Measurements from ENCODE around the gene MACROH2A1.

The MACROH2A1 gene

GRCh38 chr5:135430135-135430437 is 31.1 kb upstream of the MACROH2A1 start:
- no peak for TF ChIP-seq EZH2phosphoT487 (IDR thresholded peaks at IDR 0.05; ENCODE audit: low read length)
- TF ChIP-seq EZH2 (optimal IDR thresholded peaks at IDR 0.05; ENCODE audit: low read depth, low read length) = no peak
- TF ChIP-seq CTCF (IDR thresholded peaks at IDR 0.05; ENCODE audit: low read length) = no peak
- H3K4me2 ChIP-seq (ENCODE audit: low read depth, low read length) = no peak overlapping the region
- no peak overlapping the region for H3K4me3 ChIP-seq (ENCODE audit: low read length)
- H3F3A ChIP-seq (ENCODE audit: insufficient read depth, low read length) = no peaks in the 10 kb centered on the region
- DNase-seq = no peak
- no peak overlapping the region for H3K27ac ChIP-seq (ENCODE audit: low read length)
- H3K79me2 ChIP-seq (ENCODE audit: low read length) = no peaks in the 10 kb centered on the region
- no peaks in the 10 kb centered on the region for H3K9me3 ChIP-seq (replicated peaks; ENCODE audit: insufficient read depth, low read length)
- no peaks in the 10 kb centered on the region for H3K4me1 ChIP-seq (ENCODE audit: low read length)
- H4K20me1 ChIP-seq (ENCODE audit: insufficient read depth, low read length) = no peaks in the 10 kb centered on the region
- no peaks in the 10 kb centered on the region for H3K36me3 ChIP-seq (replicated peaks; ENCODE audit: insufficient read depth, low read length)
- no peak overlapping the region for H2AFZ ChIP-seq (ENCODE audit: low read length)
- no peak overlapping the region for H3K9ac ChIP-seq (ENCODE audit: low read length)
- no peaks in the 10 kb centered on the region for H3K9me2 ChIP-seq (replicated peaks; ENCODE audit: insufficient read depth, low read length)
- H3K27me3 ChIP-seq (replicated peaks; ENCODE audit: insufficient read depth, low read length) = no peaks in the 10 kb centered on the region

- Histone ChIP-seq H3K9me2 (replicated peaks; ENCODE audit: insufficient read depth, low read length) (no peaks in the 10 kb centered on the region), H3K4me2 (ENCODE audit: low read depth, low read length) (no peak overlapping the region), H3F3A (ENCODE audit: insufficient read depth, low read length) (no peaks in the 10 kb centered on the region), H4K20me1 (ENCODE audit: insufficient read depth, low read length) (no peaks in the 10 kb centered on the region), H3K79me2 (ENCODE audit: low read length) (no peaks in the 10 kb centered on the region), H2AFZ (ENCODE audit: low read length) (no peak overlapping the region), H3K36me3 (replicated peaks; ENCODE audit: insufficient read depth, low read length) (no peaks in the 10 kb centered on the region), H3K4me3 (ENCODE audit: low read length) (no peak overlapping the region), H3K27ac (ENCODE audit: low read length) (no peak overlapping the region), H3K4me1 (ENCODE audit: low read length) (no peaks in the 10 kb centered on the region), H3K9ac (ENCODE audit: low read length) (no peak overlapping the region), H3K27me3 (replicated peaks; ENCODE audit: insufficient read depth, low read length) (no peaks in the 10 kb centered on the region), H3K9me3 (replicated peaks; ENCODE audit: insufficient read depth, low read length) (no peaks in the 10 kb centered on the region)
- no peak for DNase-seq
- TF ChIP-seq EZH2phosphoT487 (IDR thresholded peaks at IDR 0.05; ENCODE audit: low read length) (no peak), CTCF (IDR thresholded peaks at IDR 0.05; ENCODE audit: low read length) (no peak), EZH2 (optimal IDR thresholded peaks at IDR 0.05; ENCODE audit: low read depth, low read length) (no peak)
Observed at GRCh38 chr5:135429301-135430134, 30.5 kb upstream of the MACROH2A1 start.

- Histone ChIP-seq H3K4me2 (ENCODE audit: low read depth, low read length) (no peak overlapping the region), H3K27me3 (replicated peaks; ENCODE audit: insufficient read depth, low read length) (no peaks in the 10 kb centered on the region), H3K9me2 (replicated peaks; ENCODE audit: insufficient read depth, low read length) (no peaks in the 10 kb centered on the region), H3K36me3 (replicated peaks; ENCODE audit: insufficient read depth, low read length) (no peaks in the 10 kb centered on the region), H3K4me1 (ENCODE audit: low read length) (no peaks in the 10 kb centered on the region), H3K79me2 (ENCODE audit: low read length) (no peaks in the 10 kb centered on the region), H3K9me3 (replicated peaks; ENCODE audit: insufficient read depth, low read length) (no peaks in the 10 kb centered on the region), H3K27ac (ENCODE audit: low read length) (no peak overlapping the region), H3F3A (ENCODE audit: insufficient read depth, low read length) (no peaks in the 10 kb centered on the region), H3K4me3 (ENCODE audit: low read length) (no peak overlapping the region), H4K20me1 (ENCODE audit: insufficient read depth, low read length) (no peaks in the 10 kb centered on the region), H2AFZ (ENCODE audit: low read length) (no peak overlapping the region), H3K9ac (ENCODE audit: low read length) (no peak overlapping the region)
- DNase-seq = no peak
- TF ChIP-seq EZH2phosphoT487 (IDR thresholded peaks at IDR 0.05; ENCODE audit: low read length) = no peak
- no peak for TF ChIP-seq EZH2 (optimal IDR thresholded peaks at IDR 0.05; ENCODE audit: low read depth, low read length)
- no peak for TF ChIP-seq CTCF (IDR thresholded peaks at IDR 0.05; ENCODE audit: low read length)
Observed at GRCh38 chr5:135428586-135428985, 29.6 kb upstream of the MACROH2A1 start.
